DMS79 treated with DMSO at 0.1 percent for 48 hours (cell line): ENCODE results near the gene JAML.

Experiments
- DNase-seq: peaks from one replicate; lab custom pipeline; 2025; lab: John Stamatoyannopoulos, UW

The JAML gene

GRCh38 chr11:118224511-118225188 is at the start of gene JAML:
Gene JAML (minus strand): TSS chr11:118225011. CDS start chr11:118214866, 10,145 bp downstream.
- no peak for DNase-seq

GRCh38 chr11:118274186-118274585 is 49.4 kb upstream of the JAML start:
- no peak for DNase-seq

GRCh38 chr11:118272001-118272400 is 47.2 kb upstream of the JAML start:
- no peak for DNase-seq

- DNase-seq, result peak; percentile 27
Observed at GRCh38 chr11:118267486-118267885, 42.7 kb upstream of the JAML start.

GRCh38 chr11:118265954-118266353 is 41.1 kb upstream of the JAML start:
- DNase-seq, result no peak

- no peak for DNase-seq
Observed at GRCh38 chr11:118264569-118265465, 40.0 kb upstream of the JAML start.

- DNase-seq, result peak; percentile 53
Observed at GRCh38 chr11:118263695-118264568, 39.1 kb upstream of the JAML start, which contains the start of gene MPZL2. Gene MPZL2 (minus strand): TSS chr11:118264297. CDS start chr11:118264153, 144 bp downstream.

GRCh38 chr11:118263112-118263511 is 38.3 kb upstream of the JAML start:
- DNase-seq, result no peak

GRCh38 chr11:118260353-118260752 is 35.5 kb upstream of the JAML start:
- DNase-seq, result no peak

GRCh38 chr11:118259138-118259537 is 34.3 kb upstream of the JAML start:
- DNase-seq, result no peak

GRCh38 chr11:118258410-118258809 is 33.6 kb upstream of the JAML start:
- DNase-seq, result no peak

- DNase-seq, result no peak
Observed at GRCh38 chr11:118252688-118253087, 27.9 kb upstream of the JAML start.

GRCh38 chr11:118251858-118252652 is 27.2 kb upstream of the JAML start, which contains the start of gene MPZL3:
Gene MPZL3 (minus strand): TSS chr11:118252365. CDS start chr11:118252294, 71 bp downstream.
- DNase-seq, result peak; percentile 99

- DNase-seq, result no peak
Observed at GRCh38 chr11:118247041-118247440, 22.2 kb upstream of the JAML start.

GRCh38 chr11:118245936-118246562 is 21.2 kb upstream of the JAML start:
- DNase-seq, result no peak

GRCh38 chr11:118243993-118244762 is 19.4 kb upstream of the JAML start:
- no peak for DNase-seq

GRCh38 chr11:118243161-118243560 is 18.4 kb upstream of the JAML start:
- no peak for DNase-seq

- DNase-seq, result no peak
Observed at GRCh38 chr11:118241764-118242098, 16.9 kb upstream of the JAML start.

- DNase-seq, result no peak
Observed at GRCh38 chr11:118240999-118241763, 16.4 kb upstream of the JAML start.
